ENCODE data around the gene PRPH. TPM values are rescaled to one million over a fixed set of nuclear protein-coding genes. Genes with fewer than 3 reads are reported as not detected.

PRPH gene
- total and polyA plus RNA-seq, 9 of the 15 experiments (the other 6 are each of a cell fraction or from before 2014, with no cell fraction given) = 0.27 to 1.9 (median 1.3) TPM; not detected in 1

GRCh38 chr12:49331380-49332222, 36.7 kb downstream of the PRPH start (continued):
- TF ChIP-seq, protein P1, sequence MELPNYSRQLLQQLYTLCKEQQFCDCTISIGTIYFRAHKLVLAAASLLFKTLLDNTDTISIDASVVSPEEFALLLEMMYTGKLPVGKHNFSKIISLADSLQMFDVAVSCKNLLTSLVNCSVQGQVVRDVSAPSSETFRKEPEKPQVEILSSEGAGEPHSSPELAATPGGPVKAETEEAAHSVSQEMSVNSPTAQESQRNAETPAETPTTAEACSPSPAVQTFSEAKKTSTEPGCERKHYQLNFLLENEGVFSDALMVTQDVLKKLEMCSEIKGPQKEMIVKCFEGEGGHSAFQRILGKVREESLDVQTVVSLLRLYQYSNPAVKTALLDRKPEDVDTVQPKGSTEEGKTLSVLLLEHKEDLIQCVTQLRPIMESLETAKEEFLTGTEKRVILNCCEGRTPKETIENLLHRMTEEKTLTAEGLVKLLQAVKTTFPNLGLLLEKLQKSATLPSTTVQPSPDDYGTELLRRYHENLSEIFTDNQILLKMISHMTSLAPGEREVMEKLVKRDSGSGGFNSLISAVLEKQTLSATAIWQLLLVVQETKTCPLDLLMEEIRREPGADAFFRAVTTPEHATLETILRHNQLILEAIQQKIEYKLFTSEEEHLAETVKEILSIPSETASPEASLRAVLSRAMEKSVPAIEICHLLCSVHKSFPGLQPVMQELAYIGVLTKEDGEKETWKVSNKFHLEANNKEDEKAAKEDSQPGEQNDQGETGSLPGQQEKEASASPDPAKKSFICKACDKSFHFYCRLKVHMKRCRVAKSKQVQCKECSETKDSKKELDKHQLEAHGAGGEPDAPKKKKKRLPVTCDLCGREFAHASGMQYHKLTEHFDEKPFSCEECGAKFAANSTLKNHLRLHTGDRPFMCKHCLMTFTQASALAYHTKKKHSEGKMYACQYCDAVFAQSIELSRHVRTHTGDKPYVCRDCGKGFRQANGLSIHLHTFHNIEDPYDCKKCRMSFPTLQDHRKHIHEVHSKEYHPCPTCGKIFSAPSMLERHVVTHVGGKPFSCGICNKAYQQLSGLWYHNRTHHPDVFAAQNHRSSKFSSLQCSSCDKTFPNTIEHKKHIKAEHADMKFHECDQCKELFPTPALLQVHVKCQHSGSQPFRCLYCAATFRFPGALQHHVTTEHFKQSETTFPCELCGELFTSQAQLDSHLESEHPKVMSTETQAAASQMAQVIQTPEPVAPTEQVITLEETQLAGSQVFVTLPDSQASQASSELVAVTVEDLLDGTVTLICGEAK (IDR thresholded peaks at IDR 0.05) = peak; percentile 95
- TF ChIP-seq, protein P1 (CRISPR knock-in tag; IDR thresholded peaks at IDR 0.05) = peak; percentile 92
- no peak for TF ChIP-seq CREB1 (IDR thresholded peaks at IDR 0.05)
- TF ChIP-seq CREB1 (CRISPR knock-in tag; IDR thresholded peaks at IDR 0.05) = 0 out of 2 replicates have a peak, but pooled peaks have one; percentile 13
- TF ChIP-seq, protein P2, sequence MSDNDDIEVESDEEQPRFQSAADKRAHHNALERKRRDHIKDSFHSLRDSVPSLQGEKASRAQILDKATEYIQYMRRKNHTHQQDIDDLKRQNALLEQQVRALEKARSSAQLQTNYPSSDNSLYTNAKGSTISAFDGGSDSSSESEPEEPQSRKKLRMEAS (CRISPR knock-in tag; IDR thresholded peaks at IDR 0.05) = peak; percentile 74; the same call in 1 of the 2 replicates
- TF ChIP-seq ZNF282 (CRISPR knock-in tag; IDR thresholded peaks at IDR 0.05) = 0 out of 2 replicates have a peak, but pooled peaks have one; percentile 61
- TF ChIP-seq SNAPC5 (CRISPR knock-in tag; IDR thresholded peaks at IDR 0.05) = no peak
- TF ChIP-seq THRAP3 (IDR thresholded peaks at IDR 0.05; ENCODE audit: borderline replicate concordance) = no peak
- peak; percentile 31; the same call in 1 of the 2 replicates for TF ChIP-seq TFAP4 (CRISPR knock-in tag; IDR thresholded peaks at IDR 0.05; ENCODE audit: borderline replicate concordance)
- no peak for TF ChIP-seq NCOA2 (IDR thresholded peaks at IDR 0.05; ENCODE audit: partially characterized antibody in 2 of 2)
- no peak for TF ChIP-seq HNRNPH1 (optimal IDR thresholded peaks at IDR 0.05; ENCODE audit: low read depth, low read length)
- 0 out of 2 replicates have a peak, but pooled peaks have one; percentile 69 for TF ChIP-seq MXI1 (IDR thresholded peaks at IDR 0.05; ENCODE audit: low read depth, low read length)

Measured in K562 (cell line).